Body of pancreas (tissue), 4 donors: ENCODE data around the gene KCNRG. TPM values are rescaled to one million over a fixed set of nuclear protein-coding genes. Genes with fewer than 3 reads are reported as not detected.

Source experiments
- ATAC-seq: fragments of 150-250 bp; one replicate; pipeline ENCODE4 v1.9.1; 2016
- DNase-seq, 4 donors: peaks; one replicate each; pipeline ENCODE4 v3.0.0-alpha.2; 2019
- H3K27ac ChIP-seq, 4 donors: fragments of 200-600 bp; sonication (generic); 1 replicate in 3 of 4; 2 replicates in 1 of 4; pipeline versions ENCODE4 v1.5.1 to v1.6.1; 2016 to 2019; ENCODE audit warnings: mild to moderate bottlenecking in 1 of 4, mixed read lengths in 1 of 4, moderate library complexity in 1 of 4
- H3K27me3 ChIP-seq, 2 donors: fragments of 200-600 bp; sonication (generic); one replicate each; pipeline ENCODE4 v1.6.0; 2016; ENCODE audit warnings: mild to moderate bottlenecking in 1 of 2
- H3K36me3 ChIP-seq, 2 donors: fragments of 200-600 bp; sonication (generic); replicated peaks in 1 of 2; 2 replicates each; pipeline ENCODE4 v1.5.1; 2016; ENCODE audit warnings: low read depth in 2 of 2; ENCODE audit not compliant: insufficient read depth in 1 of 2
- H3K4me1 ChIP-seq: fragments of 200-600 bp; sonication (generic); one replicate; pipeline ENCODE4 v1.6.0; 2016
- H3K4me3 ChIP-seq, 2 donors: fragments of 200-600 bp; sonication (generic); 1 replicate in 1 of 2; 2 replicates in 1 of 2; pipeline ENCODE4 v1.5.1; 2016 to 2019
- H3K9me3 ChIP-seq, 3 donors: fragments of 200-600 bp; sonication (generic); 1 replicate in 2 of 3; 2 replicates in 1 of 3; pipeline ENCODE4 v1.5.1; 2016
- CTCF ChIP-seq, 7 experiments: fragments of 450-650 bp in 4 of 7; fragments of 200-600 bp in 3 of 7; sonication (generic) in 3 of 7; IDR thresholded peaks; one replicate each; pipeline ENCODE4 v1.5.1; 2016 to 2019; ENCODE audit warnings: antibody characterized with exemption in 7 of 7
- POLR2A ChIP-seq, 3 donors: fragments of 450-650 bp; IDR thresholded peaks; one replicate each; pipeline ENCODE4 v1.6.1; 2016; ENCODE audit warnings: antibody characterized with exemption in 3 of 3, mild to moderate bottlenecking in 2 of 3
- WGBS, 2 donors: methylation state at CpG; one replicate each; pipeline ENCODE4 v1.1.5; 2017; 5-methylcytosine and 5-hydroxymethylcytosine counted together
- intact Hi-C: fragments of 100-400 bp; cut with DNase I; formaldehyde crosslinking; loops from one replicate; pipeline ENCODE4 v1.15.1; 2023
- microRNA counts, 2 donors: library from miRNA; unstranded; fragments of <30 nt; microRNA quantifications; one replicate each; lab custom pipeline; 2017
- microRNA-seq, 2 donors: library from miRNA; unstranded; fragments of <30 nt; microRNA quantifications; one replicate each; pipeline ENCODE4, GENCODE V29; 2016; ENCODE audit warnings: borderline number of aligned reads in 2 of 2, borderline replicate concordance in 2 of 2
- small RNA-seq: library from RNA; depleted of rRNA; stranded (forward); fragments of <200 nt; gene quantifications from one replicate; pipeline ENCODE3, GENCODE V24; 2016
- total RNA-seq, 2 donors: library from RNA; depleted of rRNA; stranded (reverse); fragments of >200 nt; gene quantifications; one replicate each; pipeline ENCODE4 v1.1.0, GENCODE V29; 2016

The KCNRG gene
- total RNA-seq, 2 donors from 2014 or later = 0.78 TPM; not detected in 1

- intact Hi-C loops = no loop called here
- no peaks in the 10 kb centered on the region for H3K4me1 ChIP-seq
- no peak overlapping the region for H3K4me3 ChIP-seq
- no peaks in the 10 kb centered on the region for H3K27me3 ChIP-seq
- DNase-seq (no peak), ATAC-seq (no peak)
- TF ChIP-seq CTCF (IDR thresholded peaks at IDR 0.05) (no peak), POLR2A (IDR thresholded peaks at IDR 0.05) (no peak)
- no peaks in the 10 kb centered on the region for H3K9me3 ChIP-seq
- no peak overlapping the region for H3K27ac ChIP-seq
- no peaks in the 10 kb centered on the region for H3K36me3 ChIP-seq
These were observed 53.3 kb downstream of the KCNRG start for GRCh38 chr13:50068508-50068907.

- peaks cover 3% of the 10 kb centered on the region for H3K4me1 ChIP-seq
- ATAC-seq = no peak
- WGBS, 2 donors = 88 to 89% methylated on average over 1 of the region's 1 CpG
- TF ChIP-seq CTCF (IDR thresholded peaks at IDR 0.05) = no peak
- TF ChIP-seq POLR2A (IDR thresholded peaks at IDR 0.05) = no peak
- no peaks in the 10 kb centered on the region for H3K9me3 ChIP-seq
- intact Hi-C loops = no loop called here
- no peak for DNase-seq
- H3K27ac ChIP-seq = peak overlapping the region in 1 of 4 donors; percentile 10
- H3K27me3 ChIP-seq = no peaks in the 10 kb centered on the region
- no peak overlapping the region for H3K4me3 ChIP-seq
- H3K36me3 ChIP-seq = no peaks in the 10 kb centered on the region
These were observed 54.0 kb downstream of the KCNRG start for GRCh38 chr13:50069261-50069660.

- no peaks in the 10 kb centered on the region for H3K27me3 ChIP-seq
- H3K4me1 ChIP-seq = peaks cover 3% of the 10 kb centered on the region
- intact Hi-C loops = no loop called here
- no peak overlapping the region for H3K4me3 ChIP-seq
- DNase-seq = no peak
- peak overlapping the region in 1 of 4 donors; percentile 10 for H3K27ac ChIP-seq
- no peaks in the 10 kb centered on the region for H3K9me3 ChIP-seq
- no peaks in the 10 kb centered on the region for H3K36me3 ChIP-seq
- ATAC-seq = no peak
- TF ChIP-seq CTCF (IDR thresholded peaks at IDR 0.05) (no peak), POLR2A (IDR thresholded peaks at IDR 0.05) (no peak)
These were observed 54.9 kb downstream of the KCNRG start for GRCh38 chr13:50070186-50070585.

MicroRNA genes within 50 kb of the gene (microRNA counts, 767-probe panel; counts per million panel counts)
- 5,743 to 9,541 counts per million in 2 donors for microRNA hsa-miR-15a-5p (lab: Ali Mortazavi, UCI)
- microRNA hsa-miR-16-5p (lab: Ali Mortazavi, UCI) = 7,098 to 11,272 counts per million in 2 donors

Small RNA genes within 50 kb of the gene (microRNA-seq; reads per million reads assigned to microRNA genes)
- gene MIR15A = 1,971 to 2,553 reads per million in 2 donors
- gene MIR16-1 = 1,025 to 1,164 reads per million in 2 donors
- 27.0 to 27.4 reads per million in 2 donors for gene MIR3613

Small RNA genes within 50 kb of the gene (small RNA-seq; reads per million reads assigned to genes)
- gene MIR16-1 (not detected), gene MIR3613 (not detected), gene RF02105 (not detected), gene RF02106 (not detected), gene RF02107 (not detected), gene RF02108 (not detected)

Other genes with a start within 250 kb of the KCNRG start
- 10 to 100 TPM in 1 of 2 donors, 1 to 10 TPM in 1; 6.3 to 10.9 TPM for gene KPNA3, start 222.8 kb upstream of the KCNRG start, total RNA-seq
- 1 to 10 TPM; 4.9 to 5.9 TPM for gene SPRYD7, start 79.1 kb upstream of the KCNRG start, total RNA-seq
- gene TRIM13, start 18.4 kb upstream of the KCNRG start, total RNA-seq = 10 to 100 TPM in 1 of 2 donors, 1 to 10 TPM in 1; 4.6 to 11.2 TPM